H1 (cell line): ENCODE results near the gene BRCA2. TPM values are rescaled to one million over a fixed set of nuclear protein-coding genes. Genes with fewer than 3 reads are reported as not detected.

Experiments
- CTCF ChIA-PET: fragments of 300-600 bp; sonication (Branson Sonifier 250); formaldehyde crosslinking; loops from one replicate; lab custom pipeline; 2021; ENCODE audit not compliant: partially characterized antibody; lab: Charles Lee
- POLR2A ChIA-PET: fragments of 300-600 bp; sonication (Branson Sonifier 250); formaldehyde crosslinking; loops from one replicate; lab custom pipeline; 2021; ENCODE audit warnings: inconsistent platforms; ENCODE audit not compliant: partially characterized antibody; lab: Charles Lee
- DNase-seq, 2 experiments: peaks; one replicate each; pipeline versions ENCODE4 v3.0.0 to v3.0.0-alpha.2; 2010 to 2022; ENCODE audit warnings: low spot score in 2 of 2, low read depth in 1 of 2, mixed read lengths in 1 of 2
- FAIRE-seq: peaks from 2 replicates; lab custom pipeline; 2011; peaks lifted over from hg19 to GRCh38; lab: Jason Lieb, UNC
- H2AFZ ChIP-seq: 2 replicates; pipeline ENCODE4 v1.8.1; 2012; ENCODE audit warnings: low read length, inconsistent platforms
- H2AK5ac ChIP-seq: 2 replicates; pipeline ENCODE4 v1.6.1; 2013; ENCODE audit warnings: low read depth, low read length
- H2BK120ac ChIP-seq: replicated peaks from 2 replicates; pipeline ENCODE3; 2013; ENCODE audit warnings: low read depth, low read length, inconsistent platforms
- H2BK12ac ChIP-seq: 2 replicates; pipeline ENCODE4 v1.6.1; 2013; ENCODE audit warnings: low read depth, low read length
- H2BK15ac ChIP-seq: 2 replicates; pipeline ENCODE4 v1.6.1; 2013; ENCODE audit warnings: low read length
- H2BK20ac ChIP-seq: 2 replicates; pipeline ENCODE4 v1.6.1; 2013; ENCODE audit warnings: low read length
- H2BK5ac ChIP-seq: 2 replicates; pipeline ENCODE4 v1.6.1; 2013; ENCODE audit warnings: low read depth, low read length
- H3K14ac ChIP-seq: 2 replicates; pipeline ENCODE4 v1.6.1; 2013; ENCODE audit warnings: inconsistent platforms; ENCODE audit not compliant: insufficient read length
- H3K18ac ChIP-seq: 2 replicates; pipeline ENCODE4 v1.6.1; 2013; ENCODE audit warnings: low read length; ENCODE audit errors: extremely low read depth
- H3K23ac ChIP-seq: 2 replicates; pipeline ENCODE4 v1.6.1; 2013; ENCODE audit warnings: inconsistent platforms; ENCODE audit not compliant: insufficient read length
- H3K23me2 ChIP-seq: 2 replicates; pipeline ENCODE4 v1.6.1; 2013; ENCODE audit warnings: low read depth, low read length
- H3K27ac ChIP-seq: 2 replicates; pipeline ENCODE4 v1.6.1; 2011; ENCODE audit warnings: low read depth, low read length, inconsistent platforms
- H3K27me3 ChIP-seq, 4 experiments: replicated peaks in 1 of 4; 1 replicate in 1 of 4; 2 replicates in 3 of 4; pipeline versions ENCODE4 v1.6.1 to v1.8.1; 2011 to 2013; ENCODE audit warnings: low read length in 3 of 4, mild to moderate bottlenecking in 3 of 4, inconsistent platforms in 2 of 4, mixed read lengths in 2 of 4, moderate library complexity in 1 of 4; ENCODE audit not compliant: control insufficient read depth in 3 of 4, insufficient read depth in 3 of 4; ENCODE audit errors: extremely low read depth in 1 of 4
- H3K36me3 ChIP-seq, 4 experiments: 2 replicates each; pipeline versions ENCODE4 v1.6.1 to v1.8.1; 2011 to 2013; ENCODE audit warnings: mild to moderate bottlenecking in 4 of 4, low read length in 3 of 4, moderate library complexity in 2 of 4, control low read depth in 1 of 4, inconsistent platforms in 1 of 4; ENCODE audit not compliant: insufficient read depth in 4 of 4, control insufficient read depth in 2 of 4
- H3K4ac ChIP-seq: replicated peaks from 2 replicates; pipeline ENCODE3; 2013; ENCODE audit warnings: low read length, low read depth, mixed read lengths, inconsistent platforms; ENCODE audit not compliant: insufficient read length
- H3K4me1 ChIP-seq, 4 experiments: replicated peaks in 1 of 4; 1 replicate in 1 of 4; 2 replicates in 3 of 4; pipeline versions ENCODE4 v1.6.1 to v1.8.1; 2011 to 2013; ENCODE audit warnings: low read length in 3 of 4, inconsistent platforms in 2 of 4, mixed read lengths in 1 of 4; ENCODE audit not compliant: insufficient read depth in 4 of 4, control insufficient read depth in 3 of 4
- H3K4me2 ChIP-seq, 2 experiments: 2 replicates each; pipeline versions ENCODE4 v1.6.1 to v1.8.1; 2011 to 2013; ENCODE audit warnings: low read depth in 2 of 2, low read length in 2 of 2, control low read depth in 1 of 2, inconsistent platforms in 1 of 2, mild to moderate bottlenecking in 1 of 2; ENCODE audit not compliant: insufficient read depth in 1 of 2
- H3K4me3 ChIP-seq, 4 experiments: fragments of 200-600, 300-600 bp in 1 of 4; sonication (generic), shearing (Covaris generic), sonication (Bioruptor Twin) in 1 of 4; 2 replicates each; pipeline versions ENCODE4 v1.5.1 to v1.8.1; 2011 to 2016; ENCODE audit warnings: low read length in 4 of 4, low read depth in 3 of 4, control low read depth in 2 of 4, inconsistent platforms in 2 of 4, mild to moderate bottlenecking in 2 of 4, mixed read lengths in 1 of 4, moderate library complexity in 1 of 4; ENCODE audit not compliant: insufficient read depth in 2 of 4; ENCODE audit errors: extremely low read depth in 1 of 4
- H3K56ac ChIP-seq: replicated peaks from 2 replicates; pipeline ENCODE3; 2013; ENCODE audit warnings: low read depth, mild to moderate bottlenecking, mixed read lengths, low read length, inconsistent platforms; ENCODE audit not compliant: insufficient read length
- H3K79me1 ChIP-seq: 2 replicates; pipeline ENCODE4 v1.6.1; 2013; ENCODE audit warnings: low read depth, low read length, control low read depth
- H3K79me2 ChIP-seq, 2 experiments: 2 replicates each; pipeline versions ENCODE4 v1.6.1 to v1.8.1; 2012 to 2013; ENCODE audit warnings: low read length in 2 of 2, mild to moderate bottlenecking in 2 of 2, inconsistent platforms in 1 of 2; ENCODE audit not compliant: insufficient read depth in 2 of 2, control insufficient read depth in 1 of 2
- H3K9ac ChIP-seq, 4 experiments: replicated peaks in 1 of 4; 1 replicate in 1 of 4; 2 replicates in 3 of 4; pipeline versions ENCODE4 v1.6.1 to v1.8.1; 2011 to 2013; ENCODE audit warnings: low read depth in 3 of 4, low read length in 3 of 4, control low read depth in 2 of 4, mild to moderate bottlenecking in 2 of 4, moderate library complexity in 2 of 4, inconsistent platforms in 1 of 4; ENCODE audit errors: extremely low read depth in 1 of 4
- H3K9me3 ChIP-seq, 2 experiments: 2 replicates each; pipeline versions ENCODE4 v1.6.1 to v1.8.1; 2012 to 2013; ENCODE audit warnings: mild to moderate bottlenecking in 2 of 2, moderate library complexity in 2 of 2, control low read depth in 1 of 2, inconsistent platforms in 1 of 2, low read depth in 1 of 2, low read length in 1 of 2, mixed read lengths in 1 of 2; ENCODE audit not compliant: insufficient read depth in 2 of 2
- H4K20me1 ChIP-seq, 2 experiments: replicated peaks in 1 of 2; 2 replicates each; pipeline versions ENCODE3 to v1.8.1; 2011 to 2013; ENCODE audit warnings: inconsistent platforms in 2 of 2, low read length in 2 of 2, mild to moderate bottlenecking in 1 of 2; ENCODE audit not compliant: insufficient read depth in 2 of 2, control insufficient read depth in 1 of 2
- H4K5ac ChIP-seq: 2 replicates; pipeline ENCODE4 v1.6.1; 2013; ENCODE audit warnings: low read length, low read depth, mixed read lengths, inconsistent platforms; ENCODE audit not compliant: insufficient read length
- H4K8ac ChIP-seq: 2 replicates; pipeline ENCODE4 v1.8.0; 2013; ENCODE audit warnings: mild to moderate bottlenecking, moderate library complexity, low read length, inconsistent platforms; ENCODE audit not compliant: insufficient read depth; ENCODE audit errors: extremely low read depth
- H4K91ac ChIP-seq: replicated peaks from 2 replicates; pipeline ENCODE3; 2013; ENCODE audit warnings: low read length, mixed read lengths, inconsistent platforms; ENCODE audit not compliant: insufficient read length
- EGR1 ChIP-seq: IDR thresholded peaks from 2 replicates; pipeline ENCODE4 v1.6.1; 2011; ENCODE audit warnings: low read depth, low read length, borderline replicate concordance
- HDAC2 ChIP-seq, 2 experiments: fragments of 300-600 bp in 1 of 2; sonication (generic) in 1 of 2; IDR thresholded peaks; 2 replicates each; pipeline ENCODE4 v1.6.1; 2011 to 2012; ENCODE audit warnings: low read depth in 2 of 2, low read length in 2 of 2, mild to moderate bottlenecking in 2 of 2, moderate library complexity in 2 of 2, borderline replicate concordance in 1 of 2, inconsistent platforms in 1 of 2
- JUND ChIP-seq: IDR thresholded peaks from 2 replicates; pipeline ENCODE4 v1.6.1; 2011; ENCODE audit warnings: mild to moderate bottlenecking, improper control_type of control experiment, low read length
- POU5F1 ChIP-seq: IDR thresholded peaks from 2 replicates; pipeline ENCODE4 v1.6.1; 2011; ENCODE audit warnings: low read depth, mild to moderate bottlenecking, low read length, moderate library complexity
- RBBP5 ChIP-seq: IDR thresholded peaks from 2 replicates; pipeline ENCODE4 v1.7.1; 2012; ENCODE audit warnings: low read depth, mild to moderate bottlenecking, inconsistent platforms, low read length, moderate library complexity, borderline replicate concordance
- RFX5 ChIP-seq: IDR thresholded peaks from 2 replicates; pipeline ENCODE4 v1.6.1; 2011; ENCODE audit warnings: low read depth, low read length, improper control_type of control experiment, borderline replicate concordance
- RNF2 ChIP-seq: fragments of 200-900, 300-1000 bp; sonication (generic); IDR thresholded peaks from 2 replicates; pipeline ENCODE4 v1.7.1; 2016; ENCODE audit warnings: borderline replicate concordance, low read depth, mild to moderate bottlenecking, antibody characterized with exemption, low read length; ENCODE audit not compliant: poor library complexity, severe bottlenecking; ENCODE audit errors: missing control alignments
- SUZ12 ChIP-seq: fragments of 200-600 bp; sonication (generic); IDR thresholded peaks from 2 replicates; pipeline ENCODE4 v1.6.1; 2012; ENCODE audit warnings: mild to moderate bottlenecking, inconsistent platforms, low read length, moderate library complexity, mixed read lengths
- TBP ChIP-seq: IDR thresholded peaks from 2 replicates; pipeline ENCODE4 v1.6.1; 2011; ENCODE audit warnings: low read depth, low read length, improper control_type of control experiment
- ZNF274 ChIP-seq: IDR thresholded peaks from 2 replicates; pipeline ENCODE4 v1.7.0; 2012; ENCODE audit warnings: low read length, borderline replicate concordance; ENCODE audit errors: extremely low read depth
- WGBS, 2 experiments: shearing (Covaris generic) in 1 of 2; methylation state at CpG; one replicate each; pipeline versions ENCODE4 v1.1.6 to v1.1.7; 2013 to 2015; ENCODE audit warnings: low lambda C conversion rate in 2 of 2, mixed read lengths in 2 of 2, inconsistent platforms in 1 of 2, low coverage in 1 of 2, missing lambda C conversion rate in 1 of 2; ENCODE audit not compliant: insufficient replicate concordance in 2 of 2, insufficient coverage in 1 of 2, insufficient read length in 1 of 2; ENCODE audit errors: extremely low coverage in 1 of 2, missing lambda C conversion rate in 1 of 2; 5-methylcytosine and 5-hydroxymethylcytosine counted together
- polyA plus RNA-seq, 7 experiments: library from polyadenylated mRNA; depleted of rRNA in 3 of 7; stranded (reverse) in 5 of 7; unstranded in 2 of 7; fragments of >200 nt in 5 of 7; fragments of 200-250 nt in 2 of 7; gene quantifications; 1 replicate in 5 of 7; 2 replicates in 1 of 7; 4 replicates in 1 of 7; pipeline versions ENCODE4 v1.2.1 to v1.2.3, GENCODE V29; 2011 to 2013; ENCODE audit warnings: missing spikeins in 2 of 7, mixed read lengths in 2 of 7
- total RNA-seq: library from RNA; stranded (reverse); fragmentation: NEBNext Ultra II Directional; extraction: Animal tissue kit (Norgen Biotek cat#: 25700); gene quantifications from 2 replicates; pipeline ENCODE4 v1.2.1, GENCODE V29; 2021
- TF ChIP-seq, protein P1 (sequence below): IDR thresholded peaks from 2 replicates; pipeline ENCODE4 v1.6.1; 2012; ENCODE audit warnings: inconsistent platforms

The BRCA2 gene
- total and polyA plus RNA-seq, 2 of the 8 experiments (the other 6 are each of a cell fraction or from before 2014, with no cell fraction given), result 4.2 to 24.9 TPM

DNA sequence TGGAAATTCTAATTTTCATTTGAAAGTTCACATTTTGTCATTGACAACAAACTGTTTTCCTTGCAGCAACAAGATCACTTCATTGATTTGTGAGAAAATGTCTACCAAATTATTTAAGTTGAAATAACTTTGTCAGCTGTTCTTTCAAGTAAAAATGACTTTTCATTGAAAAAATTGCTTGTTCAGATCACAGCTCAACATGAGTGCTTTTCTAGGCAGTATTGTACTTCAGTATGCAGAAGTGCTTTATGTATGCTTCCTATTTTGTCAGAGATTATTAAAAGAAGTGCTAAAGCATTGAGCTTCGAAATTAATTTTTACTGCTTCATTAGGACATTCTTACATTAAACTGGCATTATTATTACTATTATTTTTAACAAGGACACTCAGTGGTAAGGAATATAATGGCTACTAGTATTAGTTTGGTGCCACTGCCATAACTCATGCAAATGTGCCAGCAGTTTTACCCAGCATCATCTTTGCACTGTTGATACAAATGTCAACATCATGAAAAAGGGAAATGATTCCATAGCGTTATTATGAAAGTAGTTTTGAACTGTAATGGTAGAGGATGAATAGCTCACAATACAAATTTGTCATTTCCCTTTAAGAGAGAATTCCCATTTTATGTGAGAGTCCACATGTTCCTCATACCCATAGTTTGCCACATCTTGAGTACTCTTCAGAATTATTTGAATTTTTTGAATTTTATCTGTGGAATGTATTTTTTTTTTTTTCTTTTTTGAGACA is 2.6 kb downstream of the BRCA2 start:
- Histone ChIP-seq H4K20me1 (no peaks in the 10 kb centered on the region), H3K9ac (no peak overlapping the region), H2BK12ac (no peak overlapping the region), H3K36me3 (peaks cover 0 to 21% (median 7%) of the 10 kb centered on the region in 4 experiments; a peak in 4 of 8 replicates), H2AK5ac (no peak overlapping the region), H3K4me2 (no peak overlapping the region), H4K91ac (no peak overlapping the region), H3K27ac (no peak overlapping the region), H3K9me3 (no peaks in the 10 kb centered on the region), H2BK15ac (no peak overlapping the region), H3K27me3 (no peaks in the 10 kb centered on the region), H3K18ac (no peak overlapping the region), H3K14ac (no peak overlapping the region), H3K4me3 (no peak overlapping the region), H4K8ac (no peak overlapping the region), H2BK20ac (no peak overlapping the region), H2AFZ (no peak overlapping the region), H3K4ac (no peak overlapping the region), H3K79me1 (no peaks in the 10 kb centered on the region), H3K79me2 (no peaks in the 10 kb centered on the region), H2BK120ac (no peak overlapping the region), H3K23ac (no peak overlapping the region), H3K4me1 (peaks cover 0 to 5% (median under 1%) of the 10 kb centered on the region in 4 experiments; a peak in 5 of 7 replicates), H3K56ac (no peak overlapping the region), H2BK5ac (no peak overlapping the region), H4K5ac (no peak overlapping the region), H3K23me2 (peaks cover 10% of the 10 kb centered on the region)
- CTCF ChIA-PET, result no interaction called here
- 98% methylated on average over 2 of the region's 2 CpGs; no CpG with 5 or more reads in 1 of the 2 experiments for WGBS, 2 experiments
- FAIRE-seq (no peak), DNase-seq (no peak)
- POLR2A ChIA-PET, result interaction anchor here (1.0 kb wide), 2 partner anchors 13 to 52 kb away, joined by 3 read pairs; no protein-coding TSS in a partner anchor
- TF ChIP-seq ZNF274 (no peak), RNF2 (no peak), TBP (no peak), JUND (no peak), EGR1 (no peak), HDAC2 (IDR thresholded peaks at IDR 0.05; ENCODE audit: borderline replicate concordance in 1 of 2, low read depth in 2 of 2, low read length in 2 of 2) (no peak), RBBP5 (no peak), SUZ12 (no peak), POU5F1 (no peak), RFX5 (no peak)
- TF ChIP-seq, protein P1, sequence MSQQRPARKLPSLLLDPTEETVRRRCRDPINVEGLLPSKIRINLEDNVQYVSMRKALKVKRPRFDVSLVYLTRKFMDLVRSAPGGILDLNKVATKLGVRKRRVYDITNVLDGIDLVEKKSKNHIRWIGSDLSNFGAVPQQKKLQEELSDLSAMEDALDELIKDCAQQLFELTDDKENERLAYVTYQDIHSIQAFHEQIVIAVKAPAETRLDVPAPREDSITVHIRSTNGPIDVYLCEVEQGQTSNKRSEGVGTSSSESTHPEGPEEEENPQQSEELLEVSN, result no peak
